ENCODE measurements around the gene ZNF880. TPM values are rescaled to one million over a fixed set of nuclear protein-coding genes. Genes with fewer than 3 reads are reported as not detected.

ZNF880 gene
- total RNA-seq, 2 experiments from 2014 or later = 8.3 to 8.4 TPM

- Mint-ChIP-seq H3K27me3 (ENCODE audit: low read depth) (no peaks in the 10 kb centered on the region), H3K27ac (no peak overlapping the region), H3K36me3 (ENCODE audit: low read depth) (peaks cover 43% of the 10 kb centered on the region), H3K9me3 (peaks cover 59% of the 10 kb centered on the region), H3K4me3 (no peak overlapping the region), H3K4me1 (ENCODE audit: low read depth) (no peaks in the 10 kb centered on the region)
- no peak for DNase-seq
- intact Hi-C loops (cut with micrococcal nuclease) = no loop called here
- CTCF ChIA-PET = no interaction called here
These were observed 21.4 kb downstream of the ZNF880 start for GRCh38 chr19:52391135-52391534.

DNA sequence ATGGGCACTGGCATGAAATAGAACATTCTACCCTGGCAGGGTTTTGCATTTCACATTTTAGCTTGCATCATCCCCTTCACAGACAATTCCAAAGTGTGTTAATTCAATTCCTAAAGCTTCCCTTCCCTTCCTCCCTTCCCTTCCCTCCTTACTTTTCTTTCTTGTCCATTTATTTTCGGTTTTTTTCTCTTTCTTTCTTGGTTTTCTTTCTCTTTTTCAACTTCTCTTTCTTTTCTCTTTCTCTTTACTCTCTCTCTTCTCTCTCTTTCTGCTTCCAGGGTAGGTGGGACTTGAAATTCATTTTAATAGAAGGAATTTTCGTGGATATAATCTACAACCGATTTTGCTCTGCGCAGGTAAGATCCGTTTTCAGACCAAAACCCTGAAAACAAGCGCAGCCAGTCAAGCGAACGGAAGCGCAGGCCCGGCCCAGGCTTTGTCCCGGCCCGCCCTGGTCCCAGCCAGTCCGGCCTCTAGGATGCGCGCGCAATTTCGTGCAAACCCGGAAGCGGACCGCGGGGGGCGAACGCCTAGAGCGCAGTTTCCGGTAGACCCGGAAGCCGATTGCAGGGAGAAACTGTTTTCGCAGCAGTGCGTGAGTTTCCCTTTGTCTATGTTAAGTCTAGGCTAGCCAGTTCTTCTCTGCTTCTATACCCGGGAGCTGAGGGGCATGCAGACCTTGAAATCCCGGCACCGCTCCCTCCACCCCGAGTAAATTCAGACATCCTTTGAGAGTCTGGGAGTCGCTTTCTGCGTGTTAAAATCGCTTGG is 27.8 kb downstream of the ZNF880 start, which contains the start of gene ZNF528:
Gene ZNF528, plus strand, starts transcription at position 540 of the 771 bp plus-strand sequence. CDS start 4,165 bp downstream, outside the sequence.
- intact Hi-C loops (cut with micrococcal nuclease) = loop anchor here (2.0 to 5.0 kb wide), 2 partner anchors 27 to 130 kb away; partner anchors contain the start of gene ZNF808
- Mint-ChIP-seq H3K36me3 (ENCODE audit: low read depth) (peaks cover 69% of the 10 kb centered on the region), H3K27ac (peak within 1 kb of the TSS; percentile 75), H3K9me3 (peaks cover 42% of the 10 kb centered on the region), H3K4me1 (ENCODE audit: low read depth) (peaks cover 15% of the 10 kb centered on the region), H3K27me3 (ENCODE audit: low read depth) (no peaks in the 10 kb centered on the region), H3K4me3 (peak within 1 kb of the TSS; percentile 76)
- CTCF ChIA-PET = no interaction called here
- DNase-seq = peak; percentile 95

- peaks cover 70% of the 10 kb centered on the region for H3K36me3 Mint-ChIP-seq (ENCODE audit: low read depth)
- H3K9me3 Mint-ChIP-seq = peaks cover 41% of the 10 kb centered on the region
- intact Hi-C loops (cut with micrococcal nuclease) = loop anchor here (5.0 kb wide), 1 partner anchor 129 kb away; the partner anchor contains the start of gene ZNF808
- H3K4me3 Mint-ChIP-seq = peak overlapping the region; percentile 76
- DNase-seq = no peak
- peak overlapping the region; percentile 65 for H3K27ac Mint-ChIP-seq
- H3K4me1 Mint-ChIP-seq (ENCODE audit: low read depth) = peaks cover 15% of the 10 kb centered on the region
- CTCF ChIA-PET = no interaction called here
- no peaks in the 10 kb centered on the region for H3K27me3 Mint-ChIP-seq (ENCODE audit: low read depth)
These were observed 28.3 kb downstream of the ZNF880 start for GRCh38 chr19:52398081-52398441.

DNA sequence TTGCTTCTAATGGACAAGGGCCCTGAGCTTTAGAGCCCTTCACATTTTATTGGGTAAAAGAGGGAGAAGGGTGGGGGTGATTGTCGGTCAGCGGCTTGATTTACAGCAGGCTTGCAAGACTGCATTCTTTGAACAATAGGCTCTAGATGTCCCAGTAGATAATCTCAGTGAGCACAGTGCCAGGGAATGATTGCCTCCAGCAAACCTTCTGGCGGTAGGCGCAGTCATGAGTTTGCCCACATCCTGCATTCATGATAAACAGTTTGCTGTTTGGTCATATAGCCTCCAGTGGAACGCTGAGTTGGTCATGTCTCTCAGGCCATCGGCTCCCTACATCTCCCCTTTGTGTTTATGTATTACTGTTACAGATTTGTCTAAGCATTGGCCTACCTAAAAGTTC is 40.6 kb downstream of the ZNF880 start:
- no peak overlapping the region for H3K27ac Mint-ChIP-seq
- no peak for DNase-seq
- H3K9me3 Mint-ChIP-seq = peaks cover 71% of the 10 kb centered on the region
- H3K4me3 Mint-ChIP-seq = no peak overlapping the region
- H3K27me3 Mint-ChIP-seq (ENCODE audit: low read depth) = no peaks in the 10 kb centered on the region
- CTCF ChIA-PET = no interaction called here
- no peaks in the 10 kb centered on the region for H3K4me1 Mint-ChIP-seq (ENCODE audit: low read depth)
- intact Hi-C loops (cut with micrococcal nuclease) = no loop called here
- H3K36me3 Mint-ChIP-seq (ENCODE audit: low read depth) = peaks cover 93% of the 10 kb centered on the region

DNA sequence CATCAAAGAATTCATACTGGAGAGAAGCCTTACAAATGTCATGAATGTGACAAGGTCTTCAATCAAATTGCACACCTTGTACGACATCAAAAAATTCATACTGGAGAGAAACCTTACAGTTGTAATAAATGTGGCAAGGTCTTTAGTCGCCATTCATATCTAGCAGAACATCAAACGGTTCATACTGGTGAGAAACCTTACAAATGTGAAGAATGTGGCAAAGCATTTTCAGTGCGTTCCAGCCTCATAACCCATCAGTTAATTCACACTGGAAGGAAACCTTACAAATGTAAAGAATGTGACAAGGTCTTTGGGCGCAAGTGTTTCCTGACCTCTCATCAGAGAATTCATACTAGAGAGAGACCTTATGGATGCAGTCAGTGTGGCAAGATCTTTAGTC is 46.0 kb downstream of the ZNF880 start:
- no peak for DNase-seq
- no peaks in the 10 kb centered on the region for H3K27me3 Mint-ChIP-seq (ENCODE audit: low read depth)
- no peak overlapping the region for H3K4me3 Mint-ChIP-seq
- CTCF ChIA-PET = no interaction called here
- no peaks in the 10 kb centered on the region for H3K4me1 Mint-ChIP-seq (ENCODE audit: low read depth)
- intact Hi-C loops (cut with micrococcal nuclease) = no loop called here
- H3K27ac Mint-ChIP-seq = no peak overlapping the region
- peaks cover 76% of the 10 kb centered on the region for H3K9me3 Mint-ChIP-seq
- peaks cover 48% of the 10 kb centered on the region for H3K36me3 Mint-ChIP-seq (ENCODE audit: low read depth)

DNA sequence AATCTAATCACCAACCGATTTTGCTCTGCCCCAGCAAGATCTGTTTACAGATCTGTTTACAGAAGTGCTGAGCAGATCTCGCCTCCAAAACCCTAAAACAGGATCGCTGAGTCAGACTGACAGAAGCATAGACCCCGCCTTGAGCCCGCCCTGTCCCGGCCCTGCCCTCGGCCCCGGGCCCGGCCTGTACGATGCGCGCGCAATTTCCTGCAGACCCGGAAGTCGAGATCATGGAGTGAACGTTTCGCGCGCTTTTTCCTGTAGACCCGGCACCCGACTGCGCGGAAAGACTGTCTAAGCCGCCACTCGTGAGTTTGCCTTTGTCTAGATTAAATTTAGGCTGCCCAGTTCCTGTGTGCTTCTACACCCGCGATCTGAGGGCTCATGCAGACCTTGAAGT is 59.2 kb downstream of the ZNF880 start, which contains the start of gene ZNF534:
Gene ZNF534, plus strand, starts transcription at position 212 of the 400 bp plus-strand sequence. CDS start 2,327 bp downstream, outside the sequence.
- CTCF ChIA-PET = no interaction called here
- H3K27me3 Mint-ChIP-seq (ENCODE audit: low read depth) = no peaks in the 10 kb centered on the region
- no peaks in the 10 kb centered on the region for H3K4me1 Mint-ChIP-seq (ENCODE audit: low read depth)
- no peak for DNase-seq
- intact Hi-C loops (cut with micrococcal nuclease) = no loop called here
- H3K36me3 Mint-ChIP-seq (ENCODE audit: low read depth) = peaks cover 21% of the 10 kb centered on the region
- H3K4me3 Mint-ChIP-seq = no peak within 1 kb of the TSS
- peaks cover 53% of the 10 kb centered on the region for H3K9me3 Mint-ChIP-seq
- H3K27ac Mint-ChIP-seq = no peak within 1 kb of the TSS

Other genes starting within 250 kb of the ZNF880 start
- gene ZNF616, start 230.0 kb upstream of the ZNF880 start, total RNA-seq = 1 to 10 TPM; 7.6 to 8.7 TPM
- 10 to 100 TPM; 10.7 to 11.1 TPM for gene ZNF836, start 198.3 kb upstream of the ZNF880 start, total RNA-seq
- 100 to 1,000 TPM; 228 to 232 TPM for gene PPP2R1A, start 179.9 kb upstream of the ZNF880 start, total RNA-seq
- 10 to 100 TPM; 22.3 to 23.6 TPM for gene ZNF766, start 100.3 kb upstream of the ZNF880 start, total RNA-seq
- 1 to 10 TPM; 3.7 to 4.2 TPM for gene ZNF480, start 72.8 kb upstream of the ZNF880 start, total RNA-seq
- under 1 TPM; 0.64 TPM for gene ZNF610, start 33.7 kb upstream of the ZNF880 start, total RNA-seq
- 1 to 10 TPM; 2.9 to 3.7 TPM for gene ZNF528, start 27.9 kb downstream of the ZNF880 start, total RNA-seq
- gene ZNF534, start 59.2 kb downstream of the ZNF880 start, total RNA-seq = not detected
- under 1 TPM; 0.32 to 0.36 TPM for gene ZNF578, start 83.6 kb downstream of the ZNF880 start, total RNA-seq
- gene ZNF808, start 157.7 kb downstream of the ZNF880 start, total RNA-seq = 10 to 100 TPM; 19.1 to 20.1 TPM
- 10 to 100 TPM; 13.8 to 15.0 TPM for gene ZNF701, start 200.4 kb downstream of the ZNF880 start, total RNA-seq

All from activated naive CD4-positive, alpha-beta T cell treated with anti-CD3 and anti-CD28 coated beads for 36 hours (primary cell).